Activated CD4-positive, alpha-beta T cell treated with anti-CD3 and anti-CD28 coated beads for 36 hours (primary cell): ENCODE measurements around the gene RPL36. TPM values are rescaled to one million over a fixed set of nuclear protein-coding genes. Genes with fewer than 3 reads are reported as not detected.

Experiments
- ATAC-seq: fragments of 200-7000 bp; cut with Tn5 transposase; one replicate; pipeline ENCODE4 v1.10.0; 2021; ENCODE audit warnings: mild to moderate bottlenecking, moderate library complexity
- CTCF ChIA-PET: fragments of 350-600 bp; sonication (Branson Sonifier 250); formaldehyde crosslinking; loops from one replicate; lab custom pipeline; 2021; ENCODE audit warnings: antibody characterized with exemption; lab: Charles Lee
- POLR2A ChIA-PET: fragments of 350-600 bp; sonication (Branson Sonifier 250); formaldehyde crosslinking; loops from one replicate; lab custom pipeline; 2021; ENCODE audit warnings: antibody characterized with exemption, inconsistent platforms; lab: Charles Lee
- DNase-seq: peaks from one replicate; pipeline ENCODE4 v3.0.0-alpha.2; 2020
- H3K27ac Mint-ChIP-seq: one replicate; pipeline ENCODE4 v1.8.0; 2021; ENCODE audit warnings: mixed read lengths
- H3K27me3 Mint-ChIP-seq: one replicate; pipeline ENCODE4 v1.8.0; 2021; ENCODE audit warnings: mixed read lengths
- H3K36me3 Mint-ChIP-seq: one replicate; pipeline ENCODE4 v1.8.0; 2021; ENCODE audit warnings: low read depth, mixed read lengths
- H3K4me1 Mint-ChIP-seq: one replicate; pipeline ENCODE4 v1.8.0; 2021; ENCODE audit warnings: mixed read lengths
- H3K4me3 Mint-ChIP-seq: one replicate; pipeline ENCODE4 v1.8.0; 2021; ENCODE audit warnings: mild to moderate bottlenecking, moderate library complexity, mixed read lengths
- H3K9me3 Mint-ChIP-seq: one replicate; pipeline ENCODE4 v1.8.0; 2021; ENCODE audit warnings: low read depth, mixed read lengths
- intact Hi-C, 2 experiments: fragments of 100-400 bp; cut with DNase I in 1 of 2; cut with micrococcal nuclease in 1 of 2; formaldehyde crosslinking; loops; one replicate each; pipeline versions ENCODE4 v1.14.2 to v1.15.1; 2022 to 2024; cut with DNase I, micrococcal nuclease
- total RNA-seq, 2 experiments: library from RNA; stranded (reverse); gene quantifications; one replicate each; pipeline ENCODE4 v1.2.3, GENCODE V29; 2021

RPL36 gene
- total RNA-seq, 2 experiments from 2014 or later, result 1,452 to 1,530 TPM

DNA sequence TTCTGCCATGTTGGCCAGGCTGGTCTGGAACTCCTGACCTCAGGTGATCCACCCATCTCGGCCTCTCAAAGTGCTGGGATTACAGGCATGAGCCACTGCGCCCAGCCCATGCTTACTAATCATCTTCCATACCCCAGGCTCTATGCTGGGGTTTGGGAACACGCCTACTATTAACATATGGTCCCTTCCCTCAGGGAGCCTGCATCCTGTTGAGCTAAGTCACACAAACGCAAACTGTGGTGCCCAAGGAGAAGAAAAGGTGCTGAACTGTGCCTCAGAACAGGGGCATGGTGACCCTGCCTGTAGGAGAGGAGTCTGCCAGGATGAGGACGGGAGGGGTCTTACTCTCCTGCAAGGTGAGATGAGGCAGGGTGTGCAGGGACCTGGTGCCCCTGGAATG lies 15.4 kb upstream of the RPL36 start:
- peaks cover 4% of the 10 kb centered on the region for H3K4me1 Mint-ChIP-seq
- H3K27me3 Mint-ChIP-seq, result no peaks in the 10 kb centered on the region
- no peaks in the 10 kb centered on the region for H3K9me3 Mint-ChIP-seq
- ATAC-seq (no peak), DNase-seq (no peak)
- peaks cover 17% of the 10 kb centered on the region for H3K36me3 Mint-ChIP-seq
- CTCF ChIA-PET, result interaction anchor here (0.8 kb wide), 2 partner anchors 12 to 24 kb away, joined by 3 to 4 read pairs; no protein-coding TSS in a partner anchor
- intact Hi-C loops, result no loop called here
- POLR2A ChIA-PET, result interaction anchor here (0.6 kb wide), 2 partner anchors 46 to 51 kb away, joined by 3 read pairs; partner anchors contain the start of gene CATSPERD
- no peak overlapping the region for H3K4me3 Mint-ChIP-seq
- no peak overlapping the region for H3K27ac Mint-ChIP-seq

DNA sequence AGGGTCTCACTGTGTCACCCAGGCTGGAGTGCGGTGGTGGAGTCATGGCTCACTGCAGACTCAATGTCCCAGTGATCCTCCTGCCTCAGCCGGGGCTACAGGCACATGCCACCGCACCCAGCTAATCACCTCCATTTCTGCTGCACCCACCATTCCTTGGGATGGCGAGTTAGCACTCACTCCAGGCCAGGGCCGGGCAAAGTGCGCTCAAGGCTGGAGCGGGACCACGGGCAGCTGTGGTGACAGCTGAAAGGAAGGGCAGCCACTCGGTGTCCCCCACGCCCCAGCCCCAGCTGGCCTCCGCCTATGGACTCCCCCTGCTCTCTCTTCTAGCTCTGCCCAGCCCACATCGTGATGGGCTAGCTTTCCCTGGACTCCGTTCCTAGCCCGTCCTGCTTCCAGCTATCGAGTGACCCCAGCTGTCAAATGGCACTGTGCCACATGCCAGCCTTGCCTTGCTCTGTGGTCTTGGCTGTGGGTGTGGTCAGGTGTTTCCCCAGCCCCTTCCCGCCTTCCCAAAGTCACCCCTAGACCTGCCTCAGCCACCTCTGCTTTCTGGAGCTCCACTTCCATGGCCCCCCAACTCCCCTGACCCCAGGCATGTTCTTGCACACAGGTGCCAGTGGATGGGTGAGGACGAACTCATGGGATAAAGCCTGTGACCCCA lies 13.9 kb upstream of the RPL36 start:
- Mint-ChIP-seq H3K9me3 (no peaks in the 10 kb centered on the region), H3K4me1 (peaks cover 8% of the 10 kb centered on the region), H3K27me3 (no peaks in the 10 kb centered on the region), H3K4me3 (no peak overlapping the region), H3K36me3 (peaks cover 14% of the 10 kb centered on the region), H3K27ac (no peak overlapping the region)
- ChIA-PET POLR2A (interaction anchor here (1.1 kb wide), 1 partner anchor 54 kb away, joined by 3 read pairs; the partner anchor contains the start of genes SAFB and SAFB2), CTCF (interaction anchor here (1.6 kb wide), 1 partner anchor 11 kb away, joined by 4 read pairs; no protein-coding TSS in a partner anchor)
- ATAC-seq (no peak), DNase-seq (no peak)
- intact Hi-C loops, result no loop called here

DNA sequence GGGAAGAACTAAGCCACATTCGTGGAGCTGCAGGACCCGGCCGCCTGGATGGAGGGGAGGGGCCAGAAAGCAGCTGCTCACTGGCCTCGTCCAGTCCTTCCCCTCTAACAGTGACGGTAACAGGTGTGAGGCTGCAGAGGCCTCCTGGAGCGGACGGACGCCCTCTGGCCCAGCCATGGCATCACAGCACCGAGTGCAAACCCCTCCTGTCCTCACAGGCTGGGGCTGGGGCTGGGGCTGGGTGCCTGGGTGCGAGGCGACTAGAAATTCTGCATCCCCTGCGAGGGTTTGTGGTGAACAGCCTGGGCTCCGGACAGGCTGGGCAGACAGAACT lies 13.4 kb upstream of the RPL36 start:
- ChIA-PET POLR2A (interaction anchor here (0.7 to 1.1 kb wide), 2 partner anchors 11 to 54 kb away, joined by 3 read pairs; partner anchors contain the start of genes SAFB and SAFB2), CTCF (interaction anchor here (1.6 kb wide), 1 partner anchor 10 kb away, joined by 4 read pairs; no protein-coding TSS in a partner anchor)
- peaks cover 12% of the 10 kb centered on the region for H3K36me3 Mint-ChIP-seq

DNA sequence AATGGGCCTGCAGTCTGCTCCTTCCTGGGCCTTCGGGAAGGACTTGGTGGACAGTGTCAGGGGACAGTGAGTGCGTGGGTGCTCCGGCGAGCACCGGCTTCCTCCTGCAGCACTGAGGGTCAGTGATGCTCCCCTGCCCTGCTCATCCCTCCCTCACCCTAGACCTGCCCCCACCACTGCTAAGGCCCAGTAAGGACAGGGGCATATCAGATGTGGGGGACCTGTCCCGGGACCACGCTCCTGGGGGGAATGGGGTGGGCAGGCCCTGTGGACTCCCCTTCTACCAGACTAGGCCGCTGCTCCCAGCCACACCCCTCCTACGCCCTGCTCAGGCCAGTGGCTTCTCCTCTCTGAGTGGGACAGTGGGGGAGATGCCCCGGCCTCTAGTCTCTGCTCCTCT lies 13.0 kb upstream of the RPL36 start:
- CTCF ChIA-PET, result interaction anchor here (0.6 kb wide), 1 partner anchor 47 kb away, joined by 3 read pairs; no protein-coding TSS in a partner anchor
- DNase-seq, result no peak
- ATAC-seq, result no peak
- Mint-ChIP-seq H3K27ac (no peak overlapping the region), H3K36me3 (peaks cover 11% of the 10 kb centered on the region), H3K9me3 (no peaks in the 10 kb centered on the region), H3K4me3 (no peak overlapping the region), H3K4me1 (peaks cover 17% of the 10 kb centered on the region), H3K27me3 (no peaks in the 10 kb centered on the region)
- intact Hi-C loops, result no loop called here
- POLR2A ChIA-PET, result interaction anchor here (0.6 to 0.7 kb wide), 2 partner anchors 10 to 84 kb away, joined by 3 read pairs; no protein-coding TSS in a partner anchor

More for the DNA sequence above, 13.4 kb upstream of the RPL36 start:
- Mint-ChIP-seq H3K9me3 (no peaks in the 10 kb centered on the region), H3K4me1 (peaks cover 13% of the 10 kb centered on the region), H3K4me3 (no peak overlapping the region), H3K27me3 (no peaks in the 10 kb centered on the region), H3K27ac (no peak overlapping the region)
- intact Hi-C loops, result no loop called here
- no peak for DNase-seq
- ATAC-seq, result no peak

DNA sequence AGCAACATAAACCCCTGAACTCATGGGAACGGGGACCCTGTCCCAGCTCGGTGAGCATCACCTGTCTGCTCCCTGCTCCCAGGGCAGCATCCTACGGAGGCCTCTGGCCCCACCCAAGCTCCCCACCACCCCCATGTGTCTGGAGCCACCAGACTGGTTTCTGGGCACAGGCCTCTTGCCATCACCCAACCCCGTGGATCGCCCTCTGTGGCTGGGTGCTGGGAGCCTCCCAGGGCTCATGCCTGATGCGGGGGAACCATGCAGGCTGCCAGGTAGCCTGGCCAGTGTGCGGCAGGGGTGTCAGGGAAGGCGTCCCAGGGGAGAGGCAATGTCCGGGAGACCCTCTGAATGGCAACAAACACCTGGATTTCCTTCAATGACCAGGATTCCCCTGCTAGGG lies 12.5 kb upstream of the RPL36 start:
- no peak overlapping the region for H3K27ac Mint-ChIP-seq
- POLR2A ChIA-PET, result interaction anchor here (0.6 to 0.7 kb wide), 2 partner anchors 10 to 85 kb away, joined by 3 read pairs; no protein-coding TSS in a partner anchor
- ATAC-seq (no peak), DNase-seq (no peak)
- intact Hi-C loops, result no loop called here
- CTCF ChIA-PET, result interaction anchor here (0.6 kb wide), 1 partner anchor 48 kb away, joined by 3 read pairs; no protein-coding TSS in a partner anchor
- peaks cover 11% of the 10 kb centered on the region for H3K36me3 Mint-ChIP-seq
- no peaks in the 10 kb centered on the region for H3K9me3 Mint-ChIP-seq
- peaks cover 20% of the 10 kb centered on the region for H3K4me1 Mint-ChIP-seq
- no peak overlapping the region for H3K4me3 Mint-ChIP-seq
- H3K27me3 Mint-ChIP-seq, result no peaks in the 10 kb centered on the region

DNA sequence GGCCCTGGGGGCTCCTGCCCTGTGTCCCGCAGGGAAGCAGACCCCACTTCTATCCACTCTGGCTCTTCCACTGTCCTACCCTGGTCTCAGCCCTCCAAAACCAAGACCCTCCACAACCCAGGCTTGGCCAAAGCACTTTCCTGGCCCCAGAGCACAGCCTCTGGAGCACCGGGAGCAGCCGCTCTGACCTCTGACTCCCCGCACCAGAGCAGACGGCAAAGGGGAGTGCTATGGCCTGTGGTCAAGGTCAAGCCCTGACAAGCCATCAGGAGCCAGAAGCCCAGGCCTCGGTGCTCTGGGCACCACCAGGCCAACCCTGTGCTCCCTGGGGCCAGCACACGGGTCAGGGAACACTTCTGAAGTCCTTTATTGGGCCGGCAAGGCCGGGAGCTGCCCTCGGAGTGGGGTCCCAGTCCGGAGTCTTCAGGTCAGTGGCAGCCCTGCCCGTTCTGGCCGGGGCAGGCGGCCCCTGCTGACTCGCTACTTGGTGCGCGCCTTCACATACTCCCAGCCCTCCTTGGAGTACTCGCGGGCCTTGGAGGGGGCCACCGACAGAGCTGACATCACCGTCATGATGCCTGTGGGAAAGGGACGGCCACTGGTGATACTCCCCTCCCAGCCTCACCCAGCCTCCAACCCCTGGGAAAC lies 11.9 kb upstream of the RPL36 start:
- ChIA-PET CTCF (interaction anchor here (0.9 kb wide), 1 partner anchor 42 kb away, joined by 9 read pairs; the partner anchor contains the start of genes CATSPERD and LONP1), POLR2A (no interaction called here)
- DNase-seq (no peak), ATAC-seq (no peak)
- Mint-ChIP-seq H3K36me3 (peaks cover 8% of the 10 kb centered on the region), H3K9me3 (no peaks in the 10 kb centered on the region), H3K4me1 (peaks cover 20% of the 10 kb centered on the region), H3K4me3 (no peak overlapping the region), H3K27ac (no peak overlapping the region), H3K27me3 (no peaks in the 10 kb centered on the region)
- intact Hi-C loops, result no loop called here

DNA sequence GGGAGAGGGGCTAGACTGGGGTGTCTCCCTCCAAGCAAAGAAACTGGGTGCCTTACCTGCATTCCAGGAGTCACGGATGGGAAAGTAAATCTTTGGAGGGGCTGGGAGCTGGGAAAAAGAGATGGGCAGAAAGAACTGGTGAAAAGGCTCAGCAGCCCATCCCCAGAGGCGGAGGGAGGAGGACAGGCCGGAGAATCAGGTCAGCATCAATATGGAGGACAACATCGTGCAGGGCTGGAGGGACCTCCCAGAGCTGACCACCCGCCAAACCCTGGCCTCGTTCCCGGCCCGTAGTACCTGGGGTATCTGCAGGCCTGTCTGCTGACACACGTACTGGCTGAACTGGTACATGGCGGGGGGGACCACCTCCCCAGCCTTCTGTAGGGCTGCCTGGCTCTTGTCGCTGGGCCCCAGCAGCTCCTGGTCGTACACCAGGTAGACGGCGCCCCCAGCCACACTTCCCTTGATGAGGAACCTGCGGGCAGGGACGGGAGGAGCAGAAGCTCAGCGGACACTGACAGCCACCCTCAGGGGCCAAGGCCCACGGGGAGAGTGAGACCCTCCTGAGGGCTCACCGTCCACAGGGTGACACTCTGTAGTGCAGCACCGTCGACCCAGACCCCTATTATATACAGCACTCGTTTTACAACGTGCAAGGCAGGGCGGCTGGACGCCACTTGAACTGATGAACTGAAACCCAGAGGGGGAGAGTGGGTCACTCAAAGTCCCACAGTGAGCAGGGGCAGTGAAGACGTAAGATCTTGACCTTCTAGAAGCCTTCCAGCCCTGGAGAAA lies 10.6 kb upstream of the RPL36 start:
- intact Hi-C loops, result loop anchor here (1.0 to 10.0 kb wide), 21 partner anchors 11 to 1695 kb away; partner anchors contain the start of genes CATSPERD (in 2 of the 2), LONP1 (in 2 of the 2), RPL36 (in 2 of the 2) and VMAC (in 2 of the 2)
- CTCF ChIA-PET, result no interaction called here
- Mint-ChIP-seq H3K27me3 (no peaks in the 10 kb centered on the region), H3K4me3 (peak overlapping the region; percentile 99), H3K27ac (peak overlapping the region; percentile 92), H3K9me3 (no peaks in the 10 kb centered on the region), H3K4me1 (peaks cover 20% of the 10 kb centered on the region), H3K36me3 (peaks cover 3% of the 10 kb centered on the region)
- ATAC-seq (no peak), DNase-seq (no peak)
- POLR2A ChIA-PET, result interaction anchor here (0.9 kb wide), 1 partner anchor 10 kb away, joined by 6 read pairs; no protein-coding TSS in a partner anchor

DNA sequence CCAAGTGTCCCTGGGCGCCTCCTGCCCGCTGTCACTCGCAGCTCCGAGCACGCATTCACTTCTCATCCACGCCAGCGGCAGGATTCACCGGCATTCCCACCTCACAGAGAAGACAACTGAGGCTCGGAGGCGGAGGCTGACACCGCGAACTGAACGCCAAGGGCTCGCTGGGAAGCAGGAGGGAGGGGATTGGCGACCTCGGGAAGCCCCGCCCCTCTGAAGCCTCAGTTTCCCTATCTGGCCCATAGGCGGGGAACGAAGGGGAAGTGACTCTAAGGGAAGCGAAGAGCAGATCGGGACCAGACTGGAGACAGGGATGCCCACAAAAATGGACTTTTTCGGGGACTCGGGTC lies 10.0 kb upstream of the RPL36 start:
- Mint-ChIP-seq H3K27me3 (no peaks in the 10 kb centered on the region), H3K4me1 (peaks cover 20% of the 10 kb centered on the region), H3K36me3 (peaks cover 3% of the 10 kb centered on the region), H3K27ac (peak overlapping the region; percentile 92), H3K4me3 (peak overlapping the region; percentile 99), H3K9me3 (no peaks in the 10 kb centered on the region)
- ATAC-seq, result peak; percentile 1
- no peak for DNase-seq
- intact Hi-C loops, result loop anchor here (1.0 to 10.0 kb wide), 21 partner anchors 10 to 1695 kb away; partner anchors contain the start of genes CATSPERD (in 2 of the 2), LONP1 (in 2 of the 2), RPL36 (in 2 of the 2) and VMAC (in 2 of the 2)
- POLR2A ChIA-PET, result interaction anchor here (0.9 kb wide), 1 partner anchor 9 kb away, joined by 6 read pairs; no protein-coding TSS in a partner anchor
- CTCF ChIA-PET, result no interaction called here

DNA sequence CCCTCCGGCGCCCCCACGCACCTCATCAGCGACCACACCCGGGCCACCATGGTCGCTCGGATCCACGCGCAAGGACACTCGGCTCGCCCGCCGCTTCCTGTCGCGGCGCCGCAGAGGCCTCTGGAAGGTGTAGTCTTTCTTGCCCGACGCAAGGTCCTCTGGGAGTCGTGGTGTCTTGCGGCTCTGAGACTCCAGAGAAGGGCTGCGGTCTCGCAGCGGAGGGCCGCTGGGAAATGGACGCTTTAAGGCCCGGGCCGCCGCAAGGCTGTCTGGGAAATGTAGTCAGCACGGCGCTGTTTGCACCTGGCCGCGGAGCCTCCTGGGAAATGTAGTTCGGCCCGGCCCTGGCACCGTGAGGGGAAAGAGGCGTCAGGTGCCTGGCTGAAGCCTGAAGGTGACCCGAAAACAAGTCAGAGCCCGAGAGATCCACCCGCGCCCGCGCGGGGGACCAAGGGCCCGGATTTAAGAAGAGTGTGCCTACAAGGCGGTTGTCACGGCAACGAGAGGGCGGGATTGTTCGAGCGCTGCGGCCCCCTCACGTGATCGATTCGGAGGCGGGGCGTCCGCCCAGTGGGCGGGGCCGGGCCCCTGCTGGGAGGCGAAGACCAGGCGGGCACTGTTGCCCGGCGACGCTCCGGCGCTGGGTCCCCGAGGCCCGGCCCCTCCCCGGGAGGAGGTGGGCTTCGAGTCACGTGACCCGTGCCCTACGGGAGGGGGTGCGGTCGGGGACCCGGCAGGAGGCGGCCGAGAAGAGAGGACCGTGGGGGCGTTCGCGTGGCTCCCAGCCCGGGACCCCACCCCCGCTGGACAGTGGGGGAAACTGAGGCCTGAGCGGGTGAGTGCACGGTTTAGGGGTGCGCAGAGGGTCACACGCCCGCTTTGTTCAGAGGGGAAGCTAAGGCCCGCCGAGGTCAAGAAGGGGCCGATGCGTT lies 9.4 kb upstream of the RPL36 start, which contains the start of the genes HSD11B1L and MICOS13:
TSS of gene HSD11B1L (plus strand) at position 591 of the 932 bp plus-strand sequence. CDS start 3,806 bp downstream, outside the sequence.
TSS of gene MICOS13 (minus strand) at position 80 of the 932 bp plus-strand sequence. CDS start at position 50, 30 bp downstream.
- ChIA-PET POLR2A (no interaction called here), CTCF (no interaction called here)
- H3K4me1 Mint-ChIP-seq, result peaks cover 20% of the 10 kb centered on the region
- DNase-seq (peak; percentile 99), ATAC-seq (peak; percentile 97)
- H3K9me3 Mint-ChIP-seq, result no peaks in the 10 kb centered on the region
- H3K36me3 Mint-ChIP-seq, result peaks cover 3% of the 10 kb centered on the region
- H3K4me3 Mint-ChIP-seq, result peak within 1 kb of the TSS; percentile 99
- H3K27ac Mint-ChIP-seq, result peak within 1 kb of the TSS; percentile 94
- intact Hi-C loops, result loop anchor here (1.0 to 10.0 kb wide), 21 partner anchors 10 to 1696 kb away; partner anchors contain the start of genes CATSPERD (in 2 of the 2), LONP1 (in 2 of the 2), RPL36 (in 2 of the 2) and VMAC (in 2 of the 2)
- no peaks in the 10 kb centered on the region for H3K27me3 Mint-ChIP-seq
